ENCODE measurements around the gene TAF11L6.
"Not testable (repeated sequence)": the region's sequence is repeated elsewhere in the genome, so short reads cannot be mapped to it uniquely, and the experiment has no call there.

Gene TAF11L6

DNA sequence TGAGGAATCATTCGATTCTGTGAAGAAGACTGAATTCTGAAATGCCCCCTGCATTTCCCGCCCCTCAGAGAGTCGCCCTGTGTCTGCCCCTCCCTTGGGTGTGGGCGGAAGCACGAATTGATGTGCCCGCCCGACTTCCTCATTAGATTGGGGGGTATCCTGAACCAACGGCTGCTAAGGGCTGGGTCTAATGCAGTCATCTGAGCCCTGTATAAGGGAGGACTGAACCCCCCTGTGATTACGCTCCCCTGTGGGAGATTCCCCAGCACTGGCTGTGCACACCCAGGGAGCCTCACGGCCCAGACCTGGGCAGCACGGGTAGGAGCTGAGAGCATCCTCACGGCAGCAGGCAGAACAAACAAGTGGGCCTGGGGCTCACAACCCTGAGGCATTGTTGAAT is 10.9 kb upstream of the TAF11L6 start:
- ATAC-seq: not testable (repeated sequence)

DNA sequence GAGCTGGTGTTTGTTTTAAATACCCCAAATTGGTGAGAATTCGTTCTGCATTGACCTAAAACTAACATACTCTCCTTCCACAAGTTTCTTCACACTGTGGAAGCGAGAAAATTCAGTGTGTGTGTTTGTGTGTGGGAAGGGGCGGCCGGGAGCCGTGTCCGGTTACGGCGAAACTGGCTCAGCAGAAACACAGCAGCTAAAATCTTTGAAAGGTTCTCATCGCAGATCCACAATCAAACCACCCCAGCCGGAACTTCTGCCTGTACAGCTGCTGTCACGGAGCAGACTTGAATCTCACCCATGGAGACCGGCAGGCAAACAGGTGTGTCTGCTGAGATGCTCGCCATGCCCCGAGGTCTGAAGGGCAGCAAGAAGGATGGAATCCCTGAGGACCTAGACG is 10.4 kb upstream of the TAF11L6 start, which contains the start of gene TAF11L3:
TAF11L3 (plus strand) TSS at position 301 of the 400 bp plus-strand sequence.
- ATAC-seq: not testable (repeated sequence)

DNA sequence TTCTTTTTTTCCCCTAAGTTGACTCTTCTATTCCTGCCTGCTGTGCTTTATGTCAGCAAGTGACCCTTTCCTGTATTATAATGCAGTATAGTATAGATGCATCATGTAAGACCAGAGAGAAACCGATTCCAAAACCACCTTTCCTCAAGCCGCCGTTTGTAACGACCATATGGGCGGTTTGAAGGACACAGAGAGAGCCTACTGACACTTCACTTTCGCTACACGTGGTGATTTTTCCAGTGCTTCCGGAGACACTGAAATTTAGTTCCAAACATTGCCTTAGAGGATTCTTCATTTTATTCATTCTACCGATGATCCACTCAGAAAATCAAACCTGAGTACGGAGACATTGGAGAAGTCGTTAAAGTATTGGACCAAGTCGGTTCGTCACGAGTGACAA is 9.0 kb upstream of the TAF11L6 start:
- not testable (repeated sequence) for ATAC-seq

DNA sequence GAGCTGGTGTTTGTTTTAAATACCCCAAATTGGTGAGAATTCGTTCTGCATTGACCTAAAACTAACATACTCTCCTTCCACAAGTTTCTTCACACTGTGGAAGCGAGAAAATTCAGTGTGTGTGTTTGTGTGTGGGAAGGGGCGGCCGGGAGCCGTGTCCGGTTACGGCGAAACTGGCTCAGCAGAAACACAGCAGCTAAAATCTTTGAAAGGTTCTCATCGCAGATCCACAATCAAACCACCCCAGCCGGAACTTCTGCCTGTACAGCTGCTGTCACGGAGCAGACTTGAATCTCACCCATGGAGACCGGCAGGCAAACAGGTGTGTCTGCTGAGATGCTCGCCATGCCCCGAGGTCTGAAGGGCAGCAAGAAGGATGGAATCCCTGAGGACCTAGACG is 7.0 kb upstream of the TAF11L6 start, which contains the start of gene TAF11L4:
TAF11L4 (plus strand) TSS at position 301 of the 400 bp plus-strand sequence.
- ATAC-seq: not testable (repeated sequence)

DNA sequence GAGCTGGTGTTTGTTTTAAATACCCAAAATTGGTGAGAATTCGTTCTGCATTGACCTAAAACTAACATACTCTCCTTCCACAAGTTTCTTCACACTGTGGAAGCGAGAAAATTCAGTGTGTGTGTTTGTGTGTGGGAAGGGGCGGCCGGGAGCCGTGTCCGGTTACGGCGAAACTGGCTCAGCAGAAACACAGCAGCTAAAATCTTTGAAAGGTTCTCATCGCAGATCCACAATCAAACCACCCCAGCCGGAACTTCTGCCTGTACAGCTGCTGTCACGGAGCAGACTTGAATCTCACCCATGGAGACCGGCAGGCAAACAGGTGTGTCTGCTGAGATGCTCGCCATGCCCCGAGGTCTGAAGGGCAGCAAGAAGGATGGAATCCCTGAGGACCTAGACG is 3.5 kb upstream of the TAF11L6 start, which contains the start of gene TAF11L5:
TAF11L5 (plus strand) TSS at position 301 of the 400 bp plus-strand sequence.
- ATAC-seq: not testable (repeated sequence)

DNA sequence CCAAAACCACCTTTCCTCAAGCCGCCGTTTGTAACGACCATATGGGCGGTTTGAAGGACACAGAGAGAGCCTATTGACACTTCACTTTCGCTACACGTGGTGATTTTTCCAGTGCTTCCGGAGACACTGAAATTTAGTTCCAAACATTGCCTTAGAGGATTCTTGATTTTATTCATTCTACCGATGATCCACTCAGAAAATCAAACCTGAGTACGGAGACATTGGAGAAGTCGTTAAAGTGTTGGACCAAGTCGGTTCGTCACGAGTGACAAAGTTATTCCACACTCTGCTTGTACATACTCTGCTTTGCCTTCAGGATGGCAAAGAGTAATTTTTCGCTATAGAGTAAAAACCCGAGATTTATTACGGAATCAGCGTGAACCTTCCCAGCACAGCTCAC is 2.0 kb upstream of the TAF11L6 start:
- not testable (repeated sequence) for ATAC-seq
